HepG2 (cell line): ENCODE results near the gene DEPDC5. TPM values are rescaled to one million over a fixed set of nuclear protein-coding genes. Genes with fewer than 3 reads are reported as not detected.
A peak's percentile ranks its signal among the peaks of the same experiment; 100 is the strongest.

Experiments used
- CBX2 ChIP-seq, 2 experiments: fragments of 200-600 bp in 1 of 2; sonication (generic); formaldehyde crosslinking in 1 of 2; IDR thresholded peaks; 2 replicates each; pipeline versions ENCODE4 v1.7.0 to v1.8.1; 2018 to 2022; ENCODE audit warnings: low read depth in 2 of 2, low read length in 1 of 2, mild to moderate bottlenecking in 1 of 2, missing genetic modification reagents in 1 of 2
- FOXA3 ChIP-seq: IDR thresholded peaks from 2 replicates; pipeline ENCODE4 v1.6.1; 2016; ENCODE audit warnings: missing genetic modification reagents, missing compliant biosample characterization
- FOXO1 ChIP-seq: sonication (generic); formaldehyde crosslinking; IDR thresholded peaks from 2 replicates; pipeline ENCODE4 v1.4.0; 2020; ENCODE audit warnings: missing genetic modification reagents
- HNF4G ChIP-seq, 2 experiments: sonication (generic) in 1 of 2; formaldehyde crosslinking in 1 of 2; IDR thresholded peaks; 2 replicates each; pipeline versions ENCODE4 v1.4.0 to v1.6.1; 2011 to 2020; ENCODE audit warnings: borderline replicate concordance in 2 of 2, low read depth in 2 of 2, mild to moderate bottlenecking in 2 of 2, low read length in 1 of 2, missing genetic modification reagents in 1 of 2, moderate library complexity in 1 of 2
- HOMEZ ChIP-seq: IDR thresholded peaks from 2 replicates; pipeline ENCODE4 v1.6.1; 2016; ENCODE audit warnings: low read depth
- HOXA3 ChIP-seq: sonication (generic); formaldehyde crosslinking; IDR thresholded peaks from 2 replicates; pipeline ENCODE4 v1.5.0; 2020; ENCODE audit warnings: missing genetic modification reagents
- IRF2 ChIP-seq: IDR thresholded peaks from 2 replicates; pipeline ENCODE4 v1.6.1; 2018; ENCODE audit warnings: missing genetic modification reagents, missing compliant biosample characterization
- KDM2A ChIP-seq: sonication (generic); formaldehyde crosslinking; IDR thresholded peaks from 2 replicates; pipeline ENCODE4 v1.4.0; 2020; ENCODE audit warnings: low read depth, missing genetic modification reagents, borderline replicate concordance
- LCORL ChIP-seq, 2 experiments: fragments of 450-650 bp in 1 of 2; sonication (generic) in 1 of 2; formaldehyde crosslinking in 1 of 2; IDR thresholded peaks; 2 replicates each; pipeline versions ENCODE4 v1.5.0 to v1.6.1; 2017 to 2020; ENCODE audit warnings: antibody characterized with exemption in 1 of 2, missing genetic modification reagents in 1 of 2
- MAX ChIP-seq: IDR thresholded peaks from 2 replicates; pipeline ENCODE4 v1.6.1; 2012; ENCODE audit warnings: inconsistent platforms
- NPAS2 ChIP-seq: sonication (generic); formaldehyde crosslinking; IDR thresholded peaks from 2 replicates; pipeline ENCODE4 v1.8.0; 2022; ENCODE audit warnings: mild to moderate bottlenecking, missing genetic modification reagents, borderline replicate concordance
- NR2C2 ChIP-seq: sonication (generic); formaldehyde crosslinking; IDR thresholded peaks from 2 replicates; pipeline ENCODE4 v1.4.0; 2020; ENCODE audit warnings: missing genetic modification reagents, mild to moderate bottlenecking, moderate library complexity, borderline replicate concordance
- PRPF4 ChIP-seq: fragments of 200-400 bp; formaldehyde crosslinking; IDR thresholded peaks from 2 replicates; pipeline ENCODE4 v1.6.1; 2016; ENCODE audit warnings: low read length, low read depth; ENCODE audit not compliant: poor library complexity, severe bottlenecking
- RARA ChIP-seq: IDR thresholded peaks from 2 replicates; pipeline ENCODE4 v1.6.1; 2016; ENCODE audit warnings: missing genetic modification reagents, missing compliant biosample characterization
- RXRB ChIP-seq: IDR thresholded peaks from 2 replicates; pipeline ENCODE4 v1.6.1; 2016; ENCODE audit warnings: borderline replicate concordance, missing genetic modification reagents, missing compliant biosample characterization
- SMARCC2 ChIP-seq: fragments of 450-650 bp; IDR thresholded peaks from 2 replicates; pipeline ENCODE4 v1.6.1; 2017; ENCODE audit warnings: antibody characterized with exemption, mild to moderate bottlenecking
- SOX5 ChIP-seq: IDR thresholded peaks from 2 replicates; pipeline ENCODE4 v1.6.1; 2016; ENCODE audit warnings: borderline replicate concordance
- ZNF292 ChIP-seq: sonication (generic); formaldehyde crosslinking; IDR thresholded peaks from 2 replicates; pipeline ENCODE4 v1.8.1; 2022; ENCODE audit warnings: mild to moderate bottlenecking, low read depth, missing genetic modification reagents, borderline replicate concordance
- ZNF614 ChIP-seq: IDR thresholded peaks from 2 replicates; pipeline ENCODE4 v1.6.1; 2018; ENCODE audit warnings: missing biosample characterization, missing genetic modification reagents, inconsistent platforms, borderline replicate concordance
- polyA plus RNA-seq, 8 experiments: library from polyadenylated mRNA; depleted of rRNA in 3 of 8; stranded (reverse) in 7 of 8; unstranded in 1 of 8; fragments of >200 nt; fragmentation: Illumina TruSeq in 4 of 8; extraction: Trizol in 4 of 8; gene quantifications; 2 replicates each; pipeline versions ENCODE4 v1.2.1 to v1.2.3, GENCODE V29; 2011 to 2016; ENCODE audit warnings: low read depth in 4 of 8, missing spikeins in 1 of 8, mixed read lengths in 1 of 8; ENCODE audit not compliant: insufficient read depth in 1 of 8
- total RNA-seq, 5 experiments: library from RNA; depleted of rRNA; stranded (reverse); fragments of >200 nt; fragmentation: Illumina TruSeq; extraction: Trizol; gene quantifications; 2 replicates each; pipeline ENCODE4 v1.2.3, GENCODE V29; 2016; ENCODE audit warnings: low read depth in 1 of 5
- TF ChIP-seq, protein P1 (sequence below): IDR thresholded peaks from 2 replicates; pipeline ENCODE4 v1.6.1; 2016; ENCODE audit warnings: missing genetic modification reagents, missing compliant biosample characterization
- TF ChIP-seq, protein P2 (sequence below): sonication (generic); formaldehyde crosslinking; IDR thresholded peaks from 2 replicates; pipeline ENCODE4 v1.4.0; 2020; ENCODE audit warnings: missing genetic modification reagents

The DEPDC5 gene
- total and polyA plus RNA-seq, 2 of the 13 experiments (the other 11 are each of a cell fraction or from before 2014, with no cell fraction given), result 9.8 to 12.4 TPM

GRCh38 chr22:31911565-31912406 lies 158.0 kb downstream of the DEPDC5 start (continued):
- 0 out of 2 replicates have a peak, but pooled peaks have one; percentile 29 for TF ChIP-seq IRF2 (CRISPR knock-in tag)
- peak; percentile 53; the same call in 1 of the 2 replicates for TF ChIP-seq MAX
- TF ChIP-seq CBX2 (IDR thresholded peaks at IDR 0.05; ENCODE audit: low read depth, low read length), result no peak
- TF ChIP-seq CBX2 (CRISPR knock-in tag; IDR thresholded peaks at IDR 0.05; ENCODE audit: low read depth), result no peak
- peak; percentile 70 for TF ChIP-seq HOXA3 (CRISPR knock-in tag)
- peak; percentile 87; the same call in 1 of the 2 replicates for TF ChIP-seq SOX5 (CRISPR knock-in tag)
- TF ChIP-seq HOMEZ (CRISPR knock-in tag), result 0 out of 2 replicates have a peak, but pooled peaks have one; percentile 38
- TF ChIP-seq RARA (CRISPR knock-in tag), result peak; percentile 86
- no peak for TF ChIP-seq PRPF4
- no peak for TF ChIP-seq HNF4G (IDR thresholded peaks at IDR 0.05; ENCODE audit: borderline replicate concordance, low read depth, low read length)
- TF ChIP-seq HNF4G (CRISPR knock-in tag; IDR thresholded peaks at IDR 0.05; ENCODE audit: borderline replicate concordance, low read depth), result peak; percentile 51; the same call in 1 of the 2 replicates
- peak; percentile 51; the same call in 1 of the 2 replicates for TF ChIP-seq KDM2A
- 0 out of 2 replicates have a peak, but pooled peaks have one; percentile 40 for TF ChIP-seq LCORL (IDR thresholded peaks at IDR 0.05)
- peak; percentile 85 for TF ChIP-seq LCORL (CRISPR knock-in tag; IDR thresholded peaks at IDR 0.05)
- peak; percentile 53; the same call in 1 of the 2 replicates for TF ChIP-seq NR2C2 (CRISPR knock-in tag)
- TF ChIP-seq, protein P1, sequence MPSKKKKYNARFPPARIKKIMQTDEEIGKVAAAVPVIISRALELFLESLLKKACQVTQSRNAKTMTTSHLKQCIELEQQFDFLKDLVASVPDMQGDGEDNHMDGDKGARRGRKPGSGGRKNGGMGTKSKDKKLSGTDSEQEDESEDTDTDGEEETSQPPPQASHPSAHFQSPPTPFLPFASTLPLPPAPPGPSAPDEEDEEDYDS, result peak; percentile 31; the same call in 1 of the 2 replicates
- TF ChIP-seq, protein P2, sequence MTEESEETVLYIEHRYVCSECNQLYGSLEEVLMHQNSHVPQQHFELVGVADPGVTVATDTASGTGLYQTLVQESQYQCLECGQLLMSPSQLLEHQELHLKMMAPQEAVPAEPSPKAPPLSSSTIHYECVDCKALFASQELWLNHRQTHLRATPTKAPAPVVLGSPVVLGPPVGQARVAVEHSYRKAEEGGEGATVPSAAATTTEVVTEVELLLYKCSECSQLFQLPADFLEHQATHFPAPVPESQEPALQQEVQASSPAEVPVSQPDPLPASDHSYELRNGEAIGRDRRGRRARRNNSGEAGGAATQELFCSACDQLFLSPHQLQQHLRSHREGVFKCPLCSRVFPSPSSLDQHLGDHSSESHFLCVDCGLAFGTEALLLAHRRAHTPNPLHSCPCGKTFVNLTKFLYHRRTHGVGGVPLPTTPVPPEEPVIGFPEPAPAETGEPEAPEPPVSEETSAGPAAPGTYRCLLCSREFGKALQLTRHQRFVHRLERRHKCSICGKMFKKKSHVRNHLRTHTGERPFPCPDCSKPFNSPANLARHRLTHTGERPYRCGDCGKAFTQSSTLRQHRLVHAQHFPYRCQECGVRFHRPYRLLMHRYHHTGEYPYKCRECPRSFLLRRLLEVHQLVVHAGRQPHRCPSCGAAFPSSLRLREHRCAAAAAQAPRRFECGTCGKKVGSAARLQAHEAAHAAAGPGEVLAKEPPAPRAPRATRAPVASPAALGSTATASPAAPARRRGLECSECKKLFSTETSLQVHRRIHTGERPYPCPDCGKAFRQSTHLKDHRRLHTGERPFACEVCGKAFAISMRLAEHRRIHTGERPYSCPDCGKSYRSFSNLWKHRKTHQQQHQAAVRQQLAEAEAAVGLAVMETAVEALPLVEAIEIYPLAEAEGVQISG (CRISPR knock-in tag), result 0 out of 2 replicates have a peak, but pooled peaks have one; percentile 13
- TF ChIP-seq ZNF614 (CRISPR knock-in tag), result peak; percentile 48; the same call in 1 of the 2 replicates
- TF ChIP-seq FOXO1, result no peak; the same call in 1 of the 2 replicates
- peak; percentile 84 for TF ChIP-seq RXRB (CRISPR knock-in tag)
- TF ChIP-seq NPAS2, result no peak
- TF ChIP-seq SMARCC2, result no peak
- peak; percentile 58; the same call in 1 of the 2 replicates for TF ChIP-seq FOXA3 (CRISPR knock-in tag)
- peak; percentile 79 for TF ChIP-seq ZNF292 (CRISPR knock-in tag)
